Retinal pigment epithelial cell (primary cell): Measurements from ENCODE around the gene KCNJ14.
"Not testable (repeated sequence)": the region's sequence is repeated elsewhere in the genome, so short reads cannot be mapped to it uniquely, and the experiment has no call there.

Experiments
- DNase-seq: peaks from one replicate; pipeline ENCODE4 v3.0.0-alpha.2; 2010; ENCODE audit warnings: low read depth
- H3K4me3 ChIP-seq: 2 replicates; pipeline ENCODE4 v1.5.1; 2011; ENCODE audit warnings: mild to moderate bottlenecking, low read length, control low read depth, moderate library complexity
- TF ChIP-seq, protein P1 (sequence below): conservative IDR thresholded peaks from 2 replicates; pipeline ENCODE4 v1.5.1; 2011; ENCODE audit warnings: low read depth, low read length, control low read depth, inconsistent platforms

The KCNJ14 gene

DNA sequence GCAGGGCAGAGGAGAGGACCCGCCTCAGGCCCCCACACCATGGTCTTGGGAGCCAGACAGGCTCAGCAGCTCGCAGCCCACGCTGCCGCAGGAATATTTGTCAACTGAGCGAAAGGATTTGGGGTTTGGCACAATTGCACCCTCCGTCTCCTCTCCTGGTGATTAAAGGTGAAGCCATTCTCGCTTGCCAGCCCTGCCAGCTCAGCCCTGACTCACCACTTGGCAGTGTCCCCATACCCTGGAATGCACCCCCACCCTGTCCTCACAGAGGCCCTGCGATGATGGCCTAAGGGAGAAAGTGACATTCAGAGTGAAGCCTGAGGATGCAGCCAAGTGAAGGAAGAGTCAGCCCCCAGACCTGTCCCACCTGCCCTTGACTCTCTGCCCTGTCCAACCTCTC is 32.6 kb downstream of the KCNJ14 start:
- no peak overlapping the region for H3K4me3 ChIP-seq
- DNase-seq, result peak; percentile 66
- TF ChIP-seq, protein P1, sequence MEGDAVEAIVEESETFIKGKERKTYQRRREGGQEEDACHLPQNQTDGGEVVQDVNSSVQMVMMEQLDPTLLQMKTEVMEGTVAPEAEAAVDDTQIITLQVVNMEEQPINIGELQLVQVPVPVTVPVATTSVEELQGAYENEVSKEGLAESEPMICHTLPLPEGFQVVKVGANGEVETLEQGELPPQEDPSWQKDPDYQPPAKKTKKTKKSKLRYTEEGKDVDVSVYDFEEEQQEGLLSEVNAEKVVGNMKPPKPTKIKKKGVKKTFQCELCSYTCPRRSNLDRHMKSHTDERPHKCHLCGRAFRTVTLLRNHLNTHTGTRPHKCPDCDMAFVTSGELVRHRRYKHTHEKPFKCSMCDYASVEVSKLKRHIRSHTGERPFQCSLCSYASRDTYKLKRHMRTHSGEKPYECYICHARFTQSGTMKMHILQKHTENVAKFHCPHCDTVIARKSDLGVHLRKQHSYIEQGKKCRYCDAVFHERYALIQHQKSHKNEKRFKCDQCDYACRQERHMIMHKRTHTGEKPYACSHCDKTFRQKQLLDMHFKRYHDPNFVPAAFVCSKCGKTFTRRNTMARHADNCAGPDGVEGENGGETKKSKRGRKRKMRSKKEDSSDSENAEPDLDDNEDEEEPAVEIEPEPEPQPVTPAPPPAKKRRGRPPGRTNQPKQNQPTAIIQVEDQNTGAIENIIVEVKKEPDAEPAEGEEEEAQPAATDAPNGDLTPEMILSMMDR, result no peak

DNA sequence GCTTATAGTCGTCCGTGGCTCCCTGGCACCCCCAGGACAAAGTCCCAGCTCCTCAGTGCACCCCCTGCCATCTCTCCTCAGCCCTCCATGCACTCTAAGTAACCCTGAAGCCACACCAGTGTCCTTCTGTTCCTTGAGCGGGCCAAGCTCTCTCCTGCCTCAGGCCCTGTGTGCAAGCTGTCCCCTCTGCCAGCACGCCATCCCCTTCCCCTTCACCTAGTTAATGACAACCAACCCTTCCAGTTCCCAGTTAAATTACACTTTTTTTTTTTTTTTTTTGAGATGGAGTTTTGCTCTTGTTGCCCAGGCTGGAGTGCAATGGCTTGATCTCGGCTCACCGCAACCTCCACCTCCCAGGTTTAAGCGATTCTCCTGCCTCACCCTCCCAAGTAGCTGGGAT is 33.1 kb downstream of the KCNJ14 start:
- not testable (repeated sequence) for H3K4me3 ChIP-seq

DNA sequence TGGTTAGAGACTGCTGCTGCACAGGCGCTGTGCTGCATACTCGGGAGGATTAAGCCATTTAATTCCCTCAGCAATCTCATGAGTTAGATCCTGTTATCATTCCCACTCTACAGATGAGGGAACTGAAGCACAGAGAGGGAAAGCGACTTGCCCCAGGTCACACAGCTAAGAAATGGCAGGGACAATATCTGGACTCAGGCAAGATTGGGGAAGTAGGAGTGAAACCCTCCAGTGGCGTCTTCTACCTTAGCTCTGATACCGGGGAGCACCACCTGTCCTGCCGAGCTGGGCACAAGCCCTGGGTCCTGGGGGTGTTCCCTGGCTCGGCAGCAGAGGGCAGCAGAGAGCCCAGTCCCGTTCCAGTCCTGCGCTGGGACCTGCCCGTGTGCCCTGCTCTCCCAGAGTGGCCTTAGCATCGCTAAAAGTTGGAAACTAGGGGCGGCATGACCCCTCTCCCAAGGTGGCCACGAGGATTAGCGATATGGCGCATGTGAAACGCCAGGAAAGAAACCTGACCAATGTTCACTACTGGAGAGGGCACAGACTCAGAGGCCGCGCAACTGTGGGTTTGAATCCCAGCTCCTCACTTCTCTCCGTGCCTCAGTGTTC is 34.3 kb downstream of the KCNJ14 start:
- TF ChIP-seq, protein P1, result peak; percentile 94
- H3K4me3 ChIP-seq, result no peak overlapping the region
- DNase-seq, result no peak

More for the DNA sequence above, 33.1 kb downstream of the KCNJ14 start:
- not testable (repeated sequence) for DNase-seq

DNA sequence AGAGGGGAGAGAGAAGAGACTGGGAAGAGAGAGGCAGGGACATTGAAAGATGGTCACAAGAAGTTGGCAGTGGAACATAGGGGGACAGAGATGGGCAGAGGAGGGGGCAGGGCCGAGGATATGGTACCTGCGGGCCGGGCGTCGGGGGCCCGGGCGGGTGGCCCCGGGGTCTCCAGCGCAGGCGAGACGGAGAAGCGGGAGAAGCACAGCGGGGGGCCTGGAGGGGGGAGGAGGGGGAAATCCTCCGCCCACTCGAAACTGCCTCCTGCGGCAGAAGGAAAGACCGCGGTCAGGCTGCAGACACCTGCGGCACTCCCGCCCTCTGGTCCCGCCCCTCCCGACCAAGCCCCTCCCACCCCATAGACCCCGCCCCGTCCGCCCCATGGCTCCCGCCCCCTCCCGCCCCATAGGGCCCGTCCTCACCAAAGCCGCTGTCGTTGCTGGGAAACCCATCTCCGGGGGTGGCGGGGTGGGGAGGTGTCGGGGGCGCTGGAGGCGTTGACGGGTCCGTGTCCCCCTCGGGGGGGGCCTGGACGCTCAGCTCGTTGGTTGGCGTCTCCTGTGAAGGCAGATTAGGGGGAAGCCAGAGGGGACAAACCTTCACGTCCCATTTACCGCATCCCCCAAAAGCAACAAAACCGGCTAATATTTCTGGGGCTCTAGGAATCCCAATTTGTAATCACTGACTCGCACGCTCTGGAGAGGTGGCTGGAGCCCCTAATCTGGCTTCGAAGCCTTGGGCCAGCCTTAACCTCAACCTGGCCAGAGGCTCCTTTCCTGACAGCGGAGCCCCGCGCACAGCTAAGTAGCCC is 35.8 kb downstream of the KCNJ14 start:
- DNase-seq, result no peak
- peak overlapping the region; percentile 18 for H3K4me3 ChIP-seq
- TF ChIP-seq, protein P1, result no peak

GRCh38 chr19:48491793-48492123 is 36.4 kb downstream of the KCNJ14 start:
- TF ChIP-seq, protein P1, result no peak
- DNase-seq, result no peak
- no peak overlapping the region for H3K4me3 ChIP-seq

- H3K4me3 ChIP-seq, result peak overlapping the region; percentile 59
- TF ChIP-seq, protein P1, result no peak
- peak; percentile 91 for DNase-seq
Measured at GRCh38 chr19:48492925-48493717, 37.7 kb downstream of the KCNJ14 start.

DNA sequence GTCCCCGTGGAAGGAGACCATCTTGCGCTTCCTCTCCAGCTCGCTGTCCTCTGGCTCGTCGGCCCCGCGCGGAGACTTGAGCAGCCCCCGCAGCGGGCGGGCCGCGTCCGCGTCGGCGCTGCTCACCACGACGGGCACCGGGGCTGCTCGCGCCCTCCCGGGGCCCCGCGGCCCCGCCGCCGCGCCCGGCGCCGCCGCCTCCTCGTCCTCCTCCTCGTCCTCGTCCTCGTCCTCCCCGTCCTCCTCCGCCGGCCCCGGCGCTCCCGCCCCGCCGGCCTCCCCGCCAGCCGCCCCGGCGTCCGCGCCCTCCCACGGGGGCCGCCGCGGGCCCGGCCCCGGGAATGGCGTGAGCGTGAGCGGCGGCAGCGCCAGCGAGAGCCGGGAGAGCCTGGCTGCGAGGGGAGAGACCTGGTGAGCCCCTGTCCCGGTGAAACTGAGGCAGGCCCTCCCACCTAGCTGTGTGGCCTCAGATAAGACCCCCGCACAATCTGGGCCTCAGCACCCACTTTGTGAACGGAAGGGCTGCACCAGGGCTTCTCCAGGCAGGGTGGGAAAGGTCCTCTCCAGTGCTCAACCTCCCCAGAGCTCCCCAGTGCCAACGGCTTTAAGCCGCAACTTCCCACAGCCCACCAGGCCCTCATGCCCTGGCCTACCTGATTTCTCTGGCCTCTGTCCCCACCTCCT is 38.5 kb downstream of the KCNJ14 start:
- TF ChIP-seq, protein P1, result no peak
- DNase-seq, result no peak
- peak overlapping the region; percentile 59 for H3K4me3 ChIP-seq
